Measurements from ENCODE around the gene TMX3. TPM values are rescaled to one million over a fixed set of nuclear protein-coding genes. Genes with fewer than 3 reads are reported as not detected.

The TMX3 gene
- total and polyA plus RNA-seq, 2 donors (not counting 3 experiments of a cell fraction or from before 2014, with no cell fraction given) = 20.0 to 65.5 TPM

- POLR2A ChIA-PET = no interaction called here
- CTCF ChIA-PET = no interaction called here
- Histone ChIP-seq H3K4me3 (replicated peaks in 1 of 3; ENCODE audit: insufficient read depth in 1 of 3, low read depth in 1 of 3, low read length in 3 of 3) (no peak overlapping the region), H3K9me3 (replicated peaks; ENCODE audit: control insufficient read depth, insufficient read depth, low read length) (no peaks in the 10 kb centered on the region), H3K36me3 (ENCODE audit: control insufficient read depth in 2 of 2, extremely low read depth in 1 of 2, insufficient read depth in 2 of 2, low read length in 2 of 2) (peaks cover 0 to 14% of the 10 kb centered on the region in 2 experiments), H2AFZ (ENCODE audit: low read depth, low read length) (no peak overlapping the region), H3K4me1 (ENCODE audit: control insufficient read depth, extremely low read depth, insufficient read depth, low read length) (peaks cover 7% of the 10 kb centered on the region), H3K9ac (replicated peaks; ENCODE audit: extremely low read depth, insufficient read depth, low read length) (no peak overlapping the region), H3K9me1 (replicated peaks; ENCODE audit: control insufficient read depth, extremely low read depth, insufficient read depth, low read length) (no peaks in the 10 kb centered on the region), H3K79me2 (ENCODE audit: control insufficient read depth, insufficient read depth, low read length) (peaks cover 26% of the 10 kb centered on the region), H3K27me3 (ENCODE audit: control insufficient read depth in 2 of 2, insufficient read depth in 2 of 2, low read length in 2 of 2) (no peaks in the 10 kb centered on the region), H4K20me1 (replicated peaks; ENCODE audit: control insufficient read depth, extremely low read depth, insufficient read depth, low read length) (no peaks in the 10 kb centered on the region), H3K27ac (ENCODE audit: insufficient read depth, low read depth, low read length) (no peak overlapping the region), H3K4me2 (ENCODE audit: insufficient read depth, low read length) (no peak overlapping the region)
- intact Hi-C loops (cut with micrococcal nuclease) = no loop called here
- dilution Hi-C loops (cut with MboI; ENCODE audit: extremely low pct_ligation_motif_present, low sequenced_read_pairs) = no loop called here
- DNase-seq (ENCODE audit: low read depth, low spot score) (peak; percentile 45), FAIRE-seq (no peak)
- TF ChIP-seq FOS (IDR thresholded peaks at IDR 0.05; ENCODE audit: borderline replicate concordance, insufficient read depth, low read length) (no peak), POLR2AphosphoS5 (IDR thresholded peaks at IDR 0.05; ENCODE audit: insufficient read depth, low read depth, low read length) (no peak), JUN (IDR thresholded peaks at IDR 0.05; ENCODE audit: borderline replicate concordance, insufficient read depth, insufficient read length, low read depth) (peak; percentile 14), MAX (IDR thresholded peaks at IDR 0.05; ENCODE audit: insufficient read depth, insufficient read length) (no peak), GATA2 (IDR thresholded peaks at IDR 0.05; ENCODE audit: insufficient read depth, insufficient read length, low read depth, low read length) (no peak), EZH2 (IDR thresholded peaks at IDR 0.05; ENCODE audit: borderline replicate concordance, low read depth, low read length, severe bottlenecking) (no peak), MYC (IDR thresholded peaks at IDR 0.05; ENCODE audit: low read depth, low read length) (no peak), CTCF (IDR thresholded peaks at IDR 0.05; ENCODE audit: extremely low read depth in 1 of 2, insufficient read depth in 1 of 2, low read depth in 1 of 2, low read length in 2 of 2) (no peak)
- no TSS peak for BruUV-seq (replicated peaks)
Measured at GRCh38 chr18:68703326-68703725, 11.6 kb downstream of the TMX3 start.

All from endothelial cell of umbilical vein (primary cell).